GM12892 (cell line): ENCODE measurements around the gene MSX1. TPM values are rescaled to one million over a fixed set of nuclear protein-coding genes. Genes with fewer than 3 reads are reported as not detected.
"Not testable (repeated sequence)": the region's sequence is repeated elsewhere in the genome, so short reads cannot be mapped to it uniquely, and the experiment has no call there.

Source experiments
- DNase-seq: peaks from one replicate; pipeline ENCODE4 v3.0.0; 2011; ENCODE audit not compliant: insufficient read length
- FAIRE-seq: peaks from 2 replicates; lab custom pipeline; 2011; peaks lifted over from hg19 to GRCh38; lab: Jason Lieb, UNC
- POLR2A ChIP-seq: IDR thresholded peaks from 2 replicates; pipeline ENCODE4 v1.6.1; 2011; ENCODE audit warnings: low read depth, low read length, control low read depth
- POLR2AphosphoS5 ChIP-seq: IDR thresholded peaks from 2 replicates; pipeline ENCODE4 v1.6.1; 2011; ENCODE audit warnings: low read depth, low read length, control low read depth
- TAF1 ChIP-seq: IDR thresholded peaks from 2 replicates; pipeline ENCODE4 v1.6.1; 2011; ENCODE audit warnings: low read depth, mild to moderate bottlenecking, control low read depth, low read length, borderline replicate concordance
- polyA plus RNA-seq: library from polyadenylated mRNA; unstranded; fragments of >200 nt; gene quantifications from one replicate; pipeline ENCODE4 v1.2.1, GENCODE V29; 2012; ENCODE audit warnings: missing spikeins, inconsistent platforms; ENCODE audit not compliant: missing spikeins

Gene MSX1
- 0.25 TPM for polyA plus RNA-seq

DNA sequence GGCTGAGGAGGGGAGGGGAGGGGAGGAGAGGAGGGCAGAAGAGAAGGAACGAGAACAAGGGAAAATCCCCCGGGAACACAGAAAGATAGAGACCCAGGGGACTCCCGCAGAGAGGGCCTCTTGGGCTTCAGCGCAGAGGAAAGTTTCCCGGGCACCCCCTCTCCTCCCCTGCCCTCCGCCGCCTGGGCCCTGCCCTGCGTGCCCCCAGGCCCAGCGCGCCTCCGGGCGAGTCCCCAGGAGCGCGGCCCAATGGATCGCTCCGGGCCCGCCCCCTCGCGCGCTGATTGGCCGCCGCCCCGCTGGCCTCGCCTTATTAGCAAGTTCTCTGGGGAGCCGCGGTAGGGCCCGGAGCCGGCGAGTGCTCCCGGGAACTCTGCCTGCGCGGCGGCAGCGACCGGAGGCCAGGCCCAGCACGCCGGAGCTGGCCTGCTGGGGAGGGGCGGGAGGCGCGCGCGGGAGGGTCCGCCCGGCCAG, at the start of gene MSX1:
Gene MSX1, plus strand, starts transcription at position 341 of the 474 bp plus-strand sequence. CDS start 235 bp downstream, outside the sequence.
- no peak for FAIRE-seq
- peak; percentile 51; the same call in 1 of the 2 replicates for TF ChIP-seq POLR2A
- no peak for TF ChIP-seq TAF1
- peak; percentile 88 for DNase-seq

DNA sequence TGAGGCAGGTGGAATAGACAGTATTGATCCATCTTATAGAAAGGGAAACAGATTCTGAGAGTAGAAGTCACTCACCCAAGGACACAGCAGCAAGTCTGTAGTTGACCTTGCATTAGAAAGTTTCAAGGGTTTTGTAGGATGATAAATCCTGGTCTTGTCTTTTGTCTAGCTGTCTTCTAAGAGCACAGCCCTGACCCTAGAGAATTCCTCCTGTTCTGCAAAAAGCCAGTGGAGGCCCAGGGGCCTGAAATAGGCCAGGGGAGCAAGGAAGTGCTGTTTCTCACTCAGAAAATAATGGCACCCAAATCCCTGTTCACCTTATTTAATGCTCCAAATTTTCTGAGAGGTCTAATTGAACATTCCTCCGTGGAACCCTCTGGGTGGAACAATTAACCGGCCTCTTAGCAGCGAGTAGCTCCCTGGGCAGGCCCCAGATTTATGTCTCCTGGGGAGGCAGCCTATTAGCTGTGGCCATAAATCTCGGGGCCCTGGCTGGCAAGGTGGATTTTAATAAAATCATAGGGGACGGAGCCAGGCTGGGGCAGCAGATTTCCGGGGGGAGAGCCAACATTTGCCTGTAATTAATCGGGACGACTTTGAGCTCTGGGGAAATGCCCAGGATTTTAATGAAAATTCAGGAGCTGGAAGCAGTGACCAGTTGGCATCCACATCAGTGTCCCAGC, 49.2 kb upstream of the MSX1 start:
- no peak for FAIRE-seq
- no peak for TF ChIP-seq POLR2A
- no peak for TF ChIP-seq TAF1
- TF ChIP-seq POLR2AphosphoS5 = no peak
- no peak for DNase-seq

DNA sequence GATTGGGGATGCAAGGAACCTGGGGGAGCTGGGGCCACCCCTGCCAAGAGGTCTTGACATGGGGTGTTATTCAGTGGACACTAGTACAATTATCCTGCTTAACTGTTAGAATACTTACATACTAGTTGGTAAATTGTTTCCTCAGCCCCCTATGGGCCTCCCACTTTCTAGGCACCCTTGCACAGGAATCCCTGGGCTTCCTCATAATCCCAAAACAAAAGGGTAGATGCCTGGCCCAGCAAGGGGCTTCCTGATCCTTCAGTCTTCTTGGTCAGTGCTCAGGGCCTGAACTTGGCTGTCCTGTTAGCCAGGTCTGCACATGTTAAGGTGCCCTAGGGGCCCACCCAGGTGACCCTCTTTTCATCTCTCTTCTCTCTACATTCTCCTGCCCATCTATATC, 48.7 kb upstream of the MSX1 start:
- FAIRE-seq (no peak), DNase-seq (no peak)
- no peak for TF ChIP-seq POLR2A
- no peak for TF ChIP-seq POLR2AphosphoS5
- no peak for TF ChIP-seq TAF1

DNA sequence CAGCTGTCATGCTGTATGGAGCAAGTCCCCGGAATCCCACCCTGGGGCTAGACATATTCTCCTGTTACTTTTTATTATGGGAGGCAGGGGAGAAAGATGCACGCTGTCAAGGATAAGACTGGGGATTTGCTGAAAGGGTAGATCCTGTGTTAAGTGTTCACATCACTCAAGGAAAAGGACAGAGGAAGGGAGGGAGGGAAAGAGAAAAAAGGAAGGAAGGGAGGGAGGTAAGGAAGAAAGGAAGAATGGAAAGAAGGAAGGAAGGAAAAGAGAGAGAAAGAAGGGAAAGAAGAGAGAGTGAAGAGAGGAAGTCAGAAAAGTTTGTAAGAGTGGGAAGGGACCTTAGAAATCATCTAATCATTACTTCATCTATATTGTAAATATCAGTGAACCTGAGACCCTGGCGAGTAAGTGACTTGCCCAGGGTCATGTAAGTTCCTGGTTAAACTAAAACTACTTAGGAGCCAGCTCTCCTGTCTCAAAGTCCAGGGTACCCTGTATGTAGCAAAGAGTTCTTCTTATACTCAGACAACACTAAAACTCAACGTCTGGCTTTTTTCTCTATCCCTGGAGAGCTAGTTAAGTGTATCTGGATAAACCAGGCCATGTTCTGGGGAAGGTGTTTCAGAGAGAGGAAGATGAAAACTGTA, 47.2 kb upstream of the MSX1 start:
- DNase-seq (no peak), FAIRE-seq (no peak)
- TF ChIP-seq POLR2AphosphoS5 (no peak), TAF1 (no peak), POLR2A (no peak)

- FAIRE-seq (no peak), DNase-seq (no peak)
- no peak for TF ChIP-seq POLR2A
- TF ChIP-seq POLR2AphosphoS5 = no peak
- no peak for TF ChIP-seq TAF1
Measured at GRCh38 chr4:4818415-4819212, 40.9 kb upstream of the MSX1 start.

GRCh38 chr4:4819213-4819606, 40.3 kb upstream of the MSX1 start:
- TF ChIP-seq POLR2A = no peak
- TF ChIP-seq POLR2AphosphoS5 = no peak
- TF ChIP-seq TAF1 = no peak
- FAIRE-seq = no peak

DNA sequence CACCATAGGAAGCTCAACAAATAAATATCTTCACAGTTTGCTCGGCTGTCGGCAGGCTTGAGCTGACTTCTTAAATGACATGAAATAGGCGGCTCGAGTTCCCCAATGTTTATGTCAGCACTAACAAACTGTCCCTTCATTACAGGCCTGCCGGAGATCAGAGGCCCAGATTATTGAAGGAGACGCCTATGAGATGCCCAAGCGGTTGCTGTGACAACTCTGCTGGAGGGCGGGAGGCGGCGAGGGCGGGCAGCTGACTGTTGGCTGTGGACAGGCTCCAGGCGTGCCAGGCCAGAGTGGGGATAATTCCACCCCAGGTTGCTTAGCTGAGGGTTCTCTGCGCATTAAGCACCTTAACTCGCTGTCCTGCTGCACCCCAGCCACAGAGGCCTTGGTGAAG, 39.2 kb upstream of the MSX1 start:
- FAIRE-seq (no peak), DNase-seq (no peak)
- TF ChIP-seq POLR2AphosphoS5 (no peak), TAF1 (no peak), POLR2A (no peak)

More at GRCh38 chr4:4819213-4819606, 40.3 kb upstream of the MSX1 start:
- no peak for DNase-seq

DNA sequence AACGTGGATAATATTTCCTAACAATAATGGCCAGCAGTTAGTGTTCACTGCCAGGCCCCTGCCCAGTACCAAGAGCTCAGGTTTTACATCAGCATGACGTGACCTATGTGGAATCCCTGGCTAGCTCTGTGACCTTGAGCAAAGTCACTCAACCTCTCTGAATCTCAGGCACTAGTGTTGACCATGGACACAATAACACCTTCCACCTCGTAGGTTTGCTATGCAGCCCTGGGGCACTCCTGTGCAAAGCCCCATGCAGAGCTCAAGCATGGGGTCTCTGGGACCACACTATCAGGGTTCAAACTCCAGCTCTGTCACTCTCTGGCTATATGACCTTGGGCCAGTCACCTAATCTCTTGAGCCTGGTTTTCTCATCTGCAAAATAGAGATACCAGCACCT, 38.7 kb upstream of the MSX1 start:
- DNase-seq (no peak), FAIRE-seq (no peak)
- TF ChIP-seq POLR2A (no peak), POLR2AphosphoS5 (no peak), TAF1 (no peak)

DNA sequence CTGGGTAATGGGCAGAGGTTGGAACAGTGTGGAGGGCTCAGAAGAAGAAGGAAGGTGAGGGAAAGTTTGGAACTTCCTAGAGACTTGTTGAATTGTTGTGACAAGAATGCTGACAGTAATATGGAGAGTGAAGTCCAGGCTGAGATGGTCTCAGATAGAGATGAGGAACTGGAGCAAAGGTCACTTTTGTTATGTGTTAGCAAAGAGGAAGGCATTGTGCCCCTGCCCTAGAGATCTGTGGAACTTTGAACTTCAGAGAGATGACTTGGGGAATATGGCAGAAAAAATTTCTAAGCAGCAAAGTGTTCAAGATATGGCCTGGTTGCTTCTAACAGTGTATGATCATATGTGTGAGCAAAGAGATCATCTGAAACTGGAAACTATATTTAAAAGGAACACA, 37.9 kb upstream of the MSX1 start:
- FAIRE-seq (no peak), DNase-seq (no peak)
- TF ChIP-seq POLR2AphosphoS5 (no peak), POLR2A (no peak), TAF1 (no peak)

DNA sequence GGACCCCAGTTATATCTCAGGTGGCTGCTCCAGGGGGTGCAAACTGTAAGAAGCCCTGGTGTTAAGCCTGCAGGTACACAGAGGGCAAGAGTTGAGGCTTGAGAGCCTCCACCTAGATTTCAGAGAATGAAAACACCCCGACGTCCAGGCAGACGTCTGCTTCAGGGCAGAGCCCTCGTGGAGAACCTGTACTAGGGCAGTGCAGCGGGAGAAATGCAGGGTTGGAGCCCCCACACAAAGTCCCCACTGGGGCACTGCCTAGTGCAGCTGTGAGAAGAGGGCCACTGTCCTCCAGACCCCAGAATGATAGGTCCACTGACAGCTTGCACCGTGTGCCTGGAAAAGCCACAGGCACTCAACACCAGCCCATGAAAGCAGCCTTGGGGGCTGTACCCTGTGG, 37.2 kb upstream of the MSX1 start:
- DNase-seq, FAIRE-seq: not testable (repeated sequence)

- FAIRE-seq (no peak), DNase-seq (no peak)
- TF ChIP-seq TAF1 (no peak), POLR2AphosphoS5 (no peak), POLR2A (no peak)
Measured at GRCh38 chr4:4823621-4824162, 35.8 kb upstream of the MSX1 start.
